Vagina (tissue), 2 donors: ENCODE results near the gene IER5.

Experiments
- POLR2A ChIP-seq, 2 donors: fragments of 450-650 bp; IDR thresholded peaks; one replicate each; pipeline ENCODE4 v1.6.1; 2017; ENCODE audit warnings: antibody characterized with exemption in 2 of 2, mild to moderate bottlenecking in 2 of 2, moderate library complexity in 2 of 2
- TF ChIP-seq, protein P1 (sequence below), 3 experiments: fragments of 450-650 bp in 2 of 3; fragments of 200-600 bp in 1 of 3; sonication (generic) in 1 of 3; IDR thresholded peaks; one replicate each; pipeline ENCODE4 v1.5.1; 2017 to 2019; ENCODE audit warnings: antibody characterized with exemption in 3 of 3, mild to moderate bottlenecking in 2 of 3, moderate library complexity in 2 of 3

DNA sequence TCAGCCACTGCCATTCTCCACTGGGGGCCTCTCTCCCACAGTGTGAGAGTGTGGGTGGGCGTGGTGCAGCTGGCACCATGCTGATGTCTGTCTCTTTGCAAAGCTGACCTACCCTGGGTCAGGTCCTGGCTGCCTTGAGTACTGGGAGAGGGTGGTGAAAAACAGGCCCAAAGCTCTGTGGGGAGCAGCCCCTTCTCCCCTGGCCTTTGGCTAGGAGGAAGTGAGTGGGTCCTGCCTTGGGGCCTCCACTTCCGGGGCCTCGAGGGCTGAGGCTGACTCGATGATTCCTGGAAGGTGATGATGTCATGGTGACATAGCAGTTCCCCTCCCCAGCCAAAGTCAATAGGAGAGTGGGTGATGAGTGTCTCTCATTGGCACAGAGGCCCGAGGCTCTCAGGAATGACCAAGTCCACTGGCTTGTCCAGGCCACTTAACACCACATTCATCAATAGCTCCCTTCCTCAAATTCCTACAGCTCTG lies 53.0 kb downstream of the IER5 start:
- TF ChIP-seq, protein P1, sequence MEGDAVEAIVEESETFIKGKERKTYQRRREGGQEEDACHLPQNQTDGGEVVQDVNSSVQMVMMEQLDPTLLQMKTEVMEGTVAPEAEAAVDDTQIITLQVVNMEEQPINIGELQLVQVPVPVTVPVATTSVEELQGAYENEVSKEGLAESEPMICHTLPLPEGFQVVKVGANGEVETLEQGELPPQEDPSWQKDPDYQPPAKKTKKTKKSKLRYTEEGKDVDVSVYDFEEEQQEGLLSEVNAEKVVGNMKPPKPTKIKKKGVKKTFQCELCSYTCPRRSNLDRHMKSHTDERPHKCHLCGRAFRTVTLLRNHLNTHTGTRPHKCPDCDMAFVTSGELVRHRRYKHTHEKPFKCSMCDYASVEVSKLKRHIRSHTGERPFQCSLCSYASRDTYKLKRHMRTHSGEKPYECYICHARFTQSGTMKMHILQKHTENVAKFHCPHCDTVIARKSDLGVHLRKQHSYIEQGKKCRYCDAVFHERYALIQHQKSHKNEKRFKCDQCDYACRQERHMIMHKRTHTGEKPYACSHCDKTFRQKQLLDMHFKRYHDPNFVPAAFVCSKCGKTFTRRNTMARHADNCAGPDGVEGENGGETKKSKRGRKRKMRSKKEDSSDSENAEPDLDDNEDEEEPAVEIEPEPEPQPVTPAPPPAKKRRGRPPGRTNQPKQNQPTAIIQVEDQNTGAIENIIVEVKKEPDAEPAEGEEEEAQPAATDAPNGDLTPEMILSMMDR (IDR thresholded peaks at IDR 0.05) = no peak
- TF ChIP-seq POLR2A (IDR thresholded peaks at IDR 0.05) = no peak
